H1 (cell line): ENCODE measurements around the gene GK2. TPM values are rescaled to one million over a fixed set of nuclear protein-coding genes. Genes with fewer than 3 reads are reported as not detected.

Experiments used
- CTCF ChIA-PET: fragments of 300-600 bp; sonication (Branson Sonifier 250); formaldehyde crosslinking; loops from one replicate; lab custom pipeline; 2021; ENCODE audit not compliant: partially characterized antibody; lab: Charles Lee
- POLR2A ChIA-PET: fragments of 300-600 bp; sonication (Branson Sonifier 250); formaldehyde crosslinking; loops from one replicate; lab custom pipeline; 2021; ENCODE audit warnings: inconsistent platforms; ENCODE audit not compliant: partially characterized antibody; lab: Charles Lee
- DNase-seq, 2 experiments: peaks; one replicate each; pipeline versions ENCODE4 v3.0.0 to v3.0.0-alpha.2; 2010 to 2022; ENCODE audit warnings: low spot score in 2 of 2, low read depth in 1 of 2, mixed read lengths in 1 of 2
- FAIRE-seq: peaks from 2 replicates; lab custom pipeline; 2011; peaks lifted over from hg19 to GRCh38; lab: Jason Lieb, UNC
- H2AFZ ChIP-seq: 2 replicates; pipeline ENCODE4 v1.8.1; 2012; ENCODE audit warnings: low read length, inconsistent platforms
- H2AK5ac ChIP-seq: 2 replicates; pipeline ENCODE4 v1.6.1; 2013; ENCODE audit warnings: low read depth, low read length
- H2BK120ac ChIP-seq: replicated peaks from 2 replicates; pipeline ENCODE3; 2013; ENCODE audit warnings: low read depth, low read length, inconsistent platforms
- H2BK12ac ChIP-seq: 2 replicates; pipeline ENCODE4 v1.6.1; 2013; ENCODE audit warnings: low read depth, low read length
- H2BK15ac ChIP-seq: 2 replicates; pipeline ENCODE4 v1.6.1; 2013; ENCODE audit warnings: low read length
- H2BK20ac ChIP-seq: 2 replicates; pipeline ENCODE4 v1.6.1; 2013; ENCODE audit warnings: low read length
- H2BK5ac ChIP-seq: 2 replicates; pipeline ENCODE4 v1.6.1; 2013; ENCODE audit warnings: low read depth, low read length
- H3K14ac ChIP-seq: 2 replicates; pipeline ENCODE4 v1.6.1; 2013; ENCODE audit warnings: inconsistent platforms; ENCODE audit not compliant: insufficient read length
- H3K18ac ChIP-seq: 2 replicates; pipeline ENCODE4 v1.6.1; 2013; ENCODE audit warnings: low read length; ENCODE audit errors: extremely low read depth
- H3K23ac ChIP-seq: 2 replicates; pipeline ENCODE4 v1.6.1; 2013; ENCODE audit warnings: inconsistent platforms; ENCODE audit not compliant: insufficient read length
- H3K23me2 ChIP-seq: 2 replicates; pipeline ENCODE4 v1.6.1; 2013; ENCODE audit warnings: low read depth, low read length
- H3K27ac ChIP-seq: 2 replicates; pipeline ENCODE4 v1.6.1; 2011; ENCODE audit warnings: low read depth, low read length, inconsistent platforms
- H3K27me3 ChIP-seq, 4 experiments: replicated peaks in 1 of 4; 1 replicate in 1 of 4; 2 replicates in 3 of 4; pipeline versions ENCODE4 v1.6.1 to v1.8.1; 2011 to 2013; ENCODE audit warnings: low read length in 3 of 4, mild to moderate bottlenecking in 3 of 4, inconsistent platforms in 2 of 4, mixed read lengths in 2 of 4, moderate library complexity in 1 of 4; ENCODE audit not compliant: control insufficient read depth in 3 of 4, insufficient read depth in 3 of 4; ENCODE audit errors: extremely low read depth in 1 of 4
- H3K36me3 ChIP-seq, 4 experiments: 2 replicates each; pipeline versions ENCODE4 v1.6.1 to v1.8.1; 2011 to 2013; ENCODE audit warnings: mild to moderate bottlenecking in 4 of 4, low read length in 3 of 4, moderate library complexity in 2 of 4, control low read depth in 1 of 4, inconsistent platforms in 1 of 4; ENCODE audit not compliant: insufficient read depth in 4 of 4, control insufficient read depth in 2 of 4
- H3K4ac ChIP-seq: replicated peaks from 2 replicates; pipeline ENCODE3; 2013; ENCODE audit warnings: low read length, low read depth, mixed read lengths, inconsistent platforms; ENCODE audit not compliant: insufficient read length
- H3K4me1 ChIP-seq, 4 experiments: replicated peaks in 1 of 4; 1 replicate in 1 of 4; 2 replicates in 3 of 4; pipeline versions ENCODE4 v1.6.1 to v1.8.1; 2011 to 2013; ENCODE audit warnings: low read length in 3 of 4, inconsistent platforms in 2 of 4, mixed read lengths in 1 of 4; ENCODE audit not compliant: insufficient read depth in 4 of 4, control insufficient read depth in 3 of 4
- H3K4me2 ChIP-seq, 2 experiments: 2 replicates each; pipeline versions ENCODE4 v1.6.1 to v1.8.1; 2011 to 2013; ENCODE audit warnings: low read depth in 2 of 2, low read length in 2 of 2, control low read depth in 1 of 2, inconsistent platforms in 1 of 2, mild to moderate bottlenecking in 1 of 2; ENCODE audit not compliant: insufficient read depth in 1 of 2
- H3K4me3 ChIP-seq, 4 experiments: fragments of 200-600, 300-600 bp in 1 of 4; sonication (generic), shearing (Covaris generic), sonication (Bioruptor Twin) in 1 of 4; 2 replicates each; pipeline versions ENCODE4 v1.5.1 to v1.8.1; 2011 to 2016; ENCODE audit warnings: low read length in 4 of 4, low read depth in 3 of 4, control low read depth in 2 of 4, inconsistent platforms in 2 of 4, mild to moderate bottlenecking in 2 of 4, mixed read lengths in 1 of 4, moderate library complexity in 1 of 4; ENCODE audit not compliant: insufficient read depth in 2 of 4; ENCODE audit errors: extremely low read depth in 1 of 4
- H3K56ac ChIP-seq: replicated peaks from 2 replicates; pipeline ENCODE3; 2013; ENCODE audit warnings: low read depth, mild to moderate bottlenecking, mixed read lengths, low read length, inconsistent platforms; ENCODE audit not compliant: insufficient read length
- H3K79me1 ChIP-seq: 2 replicates; pipeline ENCODE4 v1.6.1; 2013; ENCODE audit warnings: low read depth, low read length, control low read depth
- H3K79me2 ChIP-seq, 2 experiments: 2 replicates each; pipeline versions ENCODE4 v1.6.1 to v1.8.1; 2012 to 2013; ENCODE audit warnings: low read length in 2 of 2, mild to moderate bottlenecking in 2 of 2, inconsistent platforms in 1 of 2; ENCODE audit not compliant: insufficient read depth in 2 of 2, control insufficient read depth in 1 of 2
- H3K9ac ChIP-seq, 4 experiments: replicated peaks in 1 of 4; 1 replicate in 1 of 4; 2 replicates in 3 of 4; pipeline versions ENCODE4 v1.6.1 to v1.8.1; 2011 to 2013; ENCODE audit warnings: low read depth in 3 of 4, low read length in 3 of 4, control low read depth in 2 of 4, mild to moderate bottlenecking in 2 of 4, moderate library complexity in 2 of 4, inconsistent platforms in 1 of 4; ENCODE audit errors: extremely low read depth in 1 of 4
- H3K9me3 ChIP-seq, 2 experiments: 2 replicates each; pipeline versions ENCODE4 v1.6.1 to v1.8.1; 2012 to 2013; ENCODE audit warnings: mild to moderate bottlenecking in 2 of 2, moderate library complexity in 2 of 2, control low read depth in 1 of 2, inconsistent platforms in 1 of 2, low read depth in 1 of 2, low read length in 1 of 2, mixed read lengths in 1 of 2; ENCODE audit not compliant: insufficient read depth in 2 of 2
- H4K20me1 ChIP-seq, 2 experiments: replicated peaks in 1 of 2; 2 replicates each; pipeline versions ENCODE3 to v1.8.1; 2011 to 2013; ENCODE audit warnings: inconsistent platforms in 2 of 2, low read length in 2 of 2, mild to moderate bottlenecking in 1 of 2; ENCODE audit not compliant: insufficient read depth in 2 of 2, control insufficient read depth in 1 of 2
- H4K5ac ChIP-seq: 2 replicates; pipeline ENCODE4 v1.6.1; 2013; ENCODE audit warnings: low read length, low read depth, mixed read lengths, inconsistent platforms; ENCODE audit not compliant: insufficient read length
- H4K8ac ChIP-seq: 2 replicates; pipeline ENCODE4 v1.8.0; 2013; ENCODE audit warnings: mild to moderate bottlenecking, moderate library complexity, low read length, inconsistent platforms; ENCODE audit not compliant: insufficient read depth; ENCODE audit errors: extremely low read depth
- H4K91ac ChIP-seq: replicated peaks from 2 replicates; pipeline ENCODE3; 2013; ENCODE audit warnings: low read length, mixed read lengths, inconsistent platforms; ENCODE audit not compliant: insufficient read length
- CBX5 ChIP-seq: fragments of 300-800, 300-1000 bp; sonication (generic); IDR thresholded peaks from 2 replicates; pipeline ENCODE4 v1.7.1; 2016; ENCODE audit warnings: antibody characterized with exemption, low read length, low read depth
- CBX8 ChIP-seq: fragments of 300-800, 300-1000 bp; sonication (generic); IDR thresholded peaks from 2 replicates; pipeline ENCODE4 v1.7.1; 2016; ENCODE audit warnings: low read depth, low read length, borderline replicate concordance
- CTBP2 ChIP-seq: IDR thresholded peaks from 2 replicates; pipeline ENCODE4 v1.7.0; 2011; ENCODE audit warnings: borderline replicate concordance, mild to moderate bottlenecking, moderate library complexity, mixed read lengths, low read length; ENCODE audit not compliant: insufficient read depth, insufficient read length
- GABPA ChIP-seq: IDR thresholded peaks from 2 replicates; pipeline ENCODE4 v1.6.1; 2011; ENCODE audit warnings: mild to moderate bottlenecking, low read length, moderate library complexity, borderline replicate concordance; ENCODE audit not compliant: insufficient read depth
- TCF12 ChIP-seq: IDR thresholded peaks from 2 replicates; pipeline ENCODE4 v1.6.1; 2011; ENCODE audit warnings: low read depth, mild to moderate bottlenecking, low read length
- WGBS, 2 experiments: shearing (Covaris generic) in 1 of 2; methylation state at CpG; one replicate each; pipeline versions ENCODE4 v1.1.6 to v1.1.7; 2013 to 2015; ENCODE audit warnings: low lambda C conversion rate in 2 of 2, mixed read lengths in 2 of 2, inconsistent platforms in 1 of 2, low coverage in 1 of 2, missing lambda C conversion rate in 1 of 2; ENCODE audit not compliant: insufficient replicate concordance in 2 of 2, insufficient coverage in 1 of 2, insufficient read length in 1 of 2; ENCODE audit errors: extremely low coverage in 1 of 2, missing lambda C conversion rate in 1 of 2; 5-methylcytosine and 5-hydroxymethylcytosine counted together
- polyA plus RNA-seq, 7 experiments: library from polyadenylated mRNA; depleted of rRNA in 3 of 7; stranded (reverse) in 5 of 7; unstranded in 2 of 7; fragments of >200 nt in 5 of 7; fragments of 200-250 nt in 2 of 7; gene quantifications; 1 replicate in 5 of 7; 2 replicates in 1 of 7; 4 replicates in 1 of 7; pipeline versions ENCODE4 v1.2.1 to v1.2.3, GENCODE V29; 2011 to 2013; ENCODE audit warnings: missing spikeins in 2 of 7, mixed read lengths in 2 of 7
- total RNA-seq: library from RNA; stranded (reverse); fragmentation: NEBNext Ultra II Directional; extraction: Animal tissue kit (Norgen Biotek cat#: 25700); gene quantifications from 2 replicates; pipeline ENCODE4 v1.2.1, GENCODE V29; 2021

Gene GK2
- total and polyA plus RNA-seq, 2 of the 8 experiments (the other 6 are each of a cell fraction or from before 2014, with no cell fraction given), result not detected

DNA sequence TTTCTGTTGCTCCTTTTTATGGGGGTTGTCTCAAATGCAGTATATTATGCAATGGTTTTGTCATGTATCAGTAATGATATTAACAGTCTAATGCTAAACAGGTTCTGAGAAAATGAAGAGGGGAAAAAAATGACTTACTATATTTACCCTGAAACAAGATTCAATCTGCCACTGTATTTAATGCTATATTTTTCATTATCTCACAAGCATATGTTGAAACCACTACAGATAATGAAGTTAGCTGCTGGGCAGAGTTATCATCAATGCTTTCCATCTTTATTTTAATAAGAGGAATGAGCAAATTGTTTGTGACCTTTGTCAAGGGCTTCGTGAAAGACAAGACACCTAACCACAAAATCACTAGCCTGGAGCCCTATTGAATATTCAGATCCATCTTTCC is 49.6 kb downstream of the GK2 start:
- H3K79me1 ChIP-seq, result no peaks in the 10 kb centered on the region
- TF ChIP-seq CTBP2 (no peak), CBX5 (no peak), TCF12 (no peak), GABPA (no peak), CBX8 (no peak)
- ChIA-PET POLR2A (no interaction called here), CTCF (no interaction called here)
- H3K27me3 ChIP-seq, result no peaks in the 10 kb centered on the region
- H2AK5ac ChIP-seq, result no peak overlapping the region
- no peaks in the 10 kb centered on the region for H3K79me2 ChIP-seq
- DNase-seq (no peak), FAIRE-seq (no peak)
- no peak overlapping the region for H2BK20ac ChIP-seq
- H3K27ac ChIP-seq, result no peak overlapping the region
- no peak overlapping the region for H2AFZ ChIP-seq
- no peak overlapping the region for H3K4ac ChIP-seq
- H3K23ac ChIP-seq, result no peak overlapping the region
- no peak overlapping the region for H3K14ac ChIP-seq
- H3K56ac ChIP-seq, result no peak overlapping the region
- H3K4me2 ChIP-seq, result no peak overlapping the region
- no peaks in the 10 kb centered on the region for H3K36me3 ChIP-seq
- H4K8ac ChIP-seq, result no peak overlapping the region
- H4K91ac ChIP-seq, result no peak overlapping the region
- H3K23me2 ChIP-seq, result no peaks in the 10 kb centered on the region
- H3K9me3 ChIP-seq, result no peaks in the 10 kb centered on the region
- H2BK15ac ChIP-seq, result no peak overlapping the region
- H3K9ac ChIP-seq, result no peak overlapping the region
- WGBS, 2 experiments, result 100% methylated on average over 1 of the region's 1 CpG; no CpG with 5 or more reads in 1 of the 2 experiments
- no peak overlapping the region for H2BK12ac ChIP-seq
- H2BK120ac ChIP-seq, result no peak overlapping the region
- H4K20me1 ChIP-seq, result no peaks in the 10 kb centered on the region
- no peak overlapping the region for H2BK5ac ChIP-seq
- no peak overlapping the region for H3K18ac ChIP-seq
- H3K4me3 ChIP-seq, result no peak overlapping the region
- H3K4me1 ChIP-seq, result no peaks in the 10 kb centered on the region
- no peak overlapping the region for H4K5ac ChIP-seq
